GM12801 (cell line): ENCODE measurements around the gene KIF26B.

Source experiments
- TF ChIP-seq, protein P1 (sequence below): IDR thresholded peaks from one replicate; pipeline ENCODE4 v1.5.1; 2011; ENCODE audit warnings: control low read depth; ENCODE audit not compliant: insufficient read length; ENCODE audit errors: extremely low read depth

KIF26B gene

GRCh38 chr1:245154429-245155271 lies at the start of gene KIF26B:
TSS of gene KIF26B (plus strand) at chr1:245154985. CDS start at chr1:245155425, 440 bp downstream.
- TF ChIP-seq, protein P1, sequence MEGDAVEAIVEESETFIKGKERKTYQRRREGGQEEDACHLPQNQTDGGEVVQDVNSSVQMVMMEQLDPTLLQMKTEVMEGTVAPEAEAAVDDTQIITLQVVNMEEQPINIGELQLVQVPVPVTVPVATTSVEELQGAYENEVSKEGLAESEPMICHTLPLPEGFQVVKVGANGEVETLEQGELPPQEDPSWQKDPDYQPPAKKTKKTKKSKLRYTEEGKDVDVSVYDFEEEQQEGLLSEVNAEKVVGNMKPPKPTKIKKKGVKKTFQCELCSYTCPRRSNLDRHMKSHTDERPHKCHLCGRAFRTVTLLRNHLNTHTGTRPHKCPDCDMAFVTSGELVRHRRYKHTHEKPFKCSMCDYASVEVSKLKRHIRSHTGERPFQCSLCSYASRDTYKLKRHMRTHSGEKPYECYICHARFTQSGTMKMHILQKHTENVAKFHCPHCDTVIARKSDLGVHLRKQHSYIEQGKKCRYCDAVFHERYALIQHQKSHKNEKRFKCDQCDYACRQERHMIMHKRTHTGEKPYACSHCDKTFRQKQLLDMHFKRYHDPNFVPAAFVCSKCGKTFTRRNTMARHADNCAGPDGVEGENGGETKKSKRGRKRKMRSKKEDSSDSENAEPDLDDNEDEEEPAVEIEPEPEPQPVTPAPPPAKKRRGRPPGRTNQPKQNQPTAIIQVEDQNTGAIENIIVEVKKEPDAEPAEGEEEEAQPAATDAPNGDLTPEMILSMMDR, result no peak

GRCh38 chr1:245105042-245105441 lies 49.7 kb upstream of the KIF26B start:
- TF ChIP-seq, protein P1, result no peak

GRCh38 chr1:245105815-245106410 lies 48.9 kb upstream of the KIF26B start:
- TF ChIP-seq, protein P1, result no peak

DNA sequence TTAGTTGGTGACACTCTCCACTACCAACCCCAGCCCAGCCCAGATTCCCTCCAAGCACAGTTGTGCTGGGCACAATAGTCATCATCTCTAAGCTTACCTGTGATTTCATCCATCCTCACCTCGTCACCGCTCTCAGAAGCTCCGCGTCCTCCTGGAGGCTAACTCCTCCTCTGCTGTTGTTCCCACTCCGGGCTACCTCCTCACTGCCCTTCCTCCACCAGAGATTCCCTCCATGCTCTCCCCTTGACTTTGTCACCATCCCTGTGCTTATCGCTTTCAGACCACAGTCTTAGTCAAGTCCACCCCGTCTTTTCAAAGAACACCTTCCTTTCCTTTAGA lies 47.0 kb upstream of the KIF26B start:
- TF ChIP-seq, protein P1, result no peak

GRCh38 chr1:245108246-245108645 lies 46.5 kb upstream of the KIF26B start:
- TF ChIP-seq, protein P1, result no peak

DNA sequence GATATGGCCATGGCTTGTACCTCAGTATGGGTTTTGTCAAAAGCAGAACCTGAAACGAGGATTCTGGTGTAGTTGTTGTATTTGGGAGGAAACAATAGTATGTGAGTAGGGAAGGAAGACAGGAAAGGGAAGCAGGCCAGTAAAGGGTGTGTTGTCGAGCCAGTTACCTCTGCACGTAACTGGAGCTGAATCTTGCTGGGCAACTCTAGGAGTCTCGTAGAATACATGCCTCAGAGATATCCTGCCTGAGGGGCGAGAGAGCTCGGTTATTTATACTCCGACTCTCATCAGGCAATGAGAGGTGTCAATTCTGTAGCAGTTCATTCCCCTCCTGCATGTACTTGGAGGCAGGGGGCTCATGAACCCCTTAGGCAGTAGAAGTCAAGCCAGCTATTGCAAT lies 45.9 kb upstream of the KIF26B start:
- TF ChIP-seq, protein P1, result no peak

GRCh38 chr1:245110406-245110805 lies 44.4 kb upstream of the KIF26B start:
- TF ChIP-seq, protein P1, result no peak
